Activated T-helper 1 cell treated with anti-CD3 and anti-CD28 coated beads, Interleukin-2, amount 50 U/mL, for 16 hours (primary cell): ENCODE results near the gene DCC.

Source experiments
- DNase-seq, 2 donors: peaks; one replicate each; pipeline ENCODE4 v3.0.0-alpha.2; 2020; ENCODE audit warnings: low read depth in 1 of 2, low spot score in 1 of 2

Gene DCC

DNA sequence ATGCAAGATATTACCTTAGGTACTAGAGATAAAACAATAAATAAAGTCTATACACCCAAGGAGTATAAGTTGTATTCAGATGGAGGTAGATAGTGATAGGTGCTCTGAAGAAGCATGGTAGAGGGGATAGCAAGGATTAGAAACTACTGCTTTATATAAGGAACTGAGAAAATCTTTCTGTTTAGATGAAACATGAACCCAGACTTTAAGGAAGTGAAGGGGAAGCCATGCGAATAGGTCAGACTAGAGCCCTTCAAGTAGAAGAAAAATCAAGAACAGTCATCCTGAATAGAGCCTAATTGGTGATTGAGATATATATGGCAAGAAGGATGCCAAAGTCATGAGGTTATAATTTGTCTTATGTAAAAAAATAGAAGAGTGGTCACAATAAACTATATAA lies 984.4 kb downstream of the DCC start:
- no peak for DNase-seq

DNA sequence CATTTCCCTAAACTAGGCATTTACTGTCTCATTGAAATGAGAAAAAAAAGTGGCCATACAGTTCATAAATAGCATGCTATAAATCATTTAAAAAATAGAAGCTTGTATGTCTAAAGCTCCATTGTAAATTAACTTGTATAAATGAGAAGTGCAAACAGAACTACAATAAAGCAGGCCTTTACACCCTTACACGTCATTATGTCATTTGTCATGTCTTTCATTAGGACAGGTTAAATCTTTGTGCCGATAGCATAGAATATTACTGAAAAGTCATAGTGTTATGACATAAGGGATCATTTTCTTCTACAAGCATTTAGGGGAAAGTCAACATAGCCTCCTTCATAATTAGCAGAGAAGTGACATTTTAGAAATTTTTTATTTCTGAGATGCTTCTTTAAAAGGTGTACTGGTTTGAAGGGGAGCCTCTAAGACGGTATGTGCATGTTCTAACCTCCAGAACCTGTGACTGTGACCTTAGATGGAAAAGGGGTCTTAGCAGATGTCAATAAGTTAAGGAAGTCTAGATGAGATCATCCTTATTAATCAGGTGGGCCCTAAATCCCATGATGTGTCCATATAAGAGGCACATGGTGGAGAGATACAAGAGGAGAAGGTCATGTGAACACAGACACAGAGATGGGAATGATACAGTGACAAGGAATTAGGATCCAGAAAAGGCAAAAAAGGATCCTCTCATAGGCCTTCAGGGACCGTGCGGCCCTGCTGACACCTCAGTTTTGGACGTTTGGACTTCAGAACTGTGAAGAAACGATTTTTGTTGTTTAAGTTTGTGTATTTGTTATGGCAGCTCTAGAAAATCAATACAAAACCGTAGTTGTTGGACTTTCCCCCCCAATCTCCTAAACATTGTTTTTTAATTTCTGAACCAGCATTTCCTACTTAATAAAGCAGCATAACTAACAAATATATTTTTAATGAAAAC lies 1020.8 kb downstream of the DCC start:
- no peak for DNase-seq

DNA sequence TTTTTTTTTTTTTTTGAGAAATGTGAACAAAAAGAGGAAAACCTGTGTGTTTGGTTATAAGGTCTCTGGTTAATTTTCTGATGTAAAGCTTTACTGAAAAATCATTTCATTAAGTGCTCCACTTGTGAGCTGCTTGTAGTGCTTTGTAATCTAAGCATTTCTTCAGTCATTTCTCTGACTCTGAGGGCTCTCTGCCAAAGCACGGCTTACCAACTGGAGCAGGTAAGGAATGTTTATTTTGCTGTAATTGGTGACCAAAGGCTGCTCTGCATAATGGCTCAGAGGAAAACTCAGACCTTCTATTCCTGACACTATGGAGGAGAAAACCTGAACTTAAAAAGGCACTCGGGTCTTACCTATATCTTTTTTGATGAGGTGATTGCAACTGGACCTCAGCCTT lies 1035.6 kb downstream of the DCC start:
- no peak for DNase-seq

DNA sequence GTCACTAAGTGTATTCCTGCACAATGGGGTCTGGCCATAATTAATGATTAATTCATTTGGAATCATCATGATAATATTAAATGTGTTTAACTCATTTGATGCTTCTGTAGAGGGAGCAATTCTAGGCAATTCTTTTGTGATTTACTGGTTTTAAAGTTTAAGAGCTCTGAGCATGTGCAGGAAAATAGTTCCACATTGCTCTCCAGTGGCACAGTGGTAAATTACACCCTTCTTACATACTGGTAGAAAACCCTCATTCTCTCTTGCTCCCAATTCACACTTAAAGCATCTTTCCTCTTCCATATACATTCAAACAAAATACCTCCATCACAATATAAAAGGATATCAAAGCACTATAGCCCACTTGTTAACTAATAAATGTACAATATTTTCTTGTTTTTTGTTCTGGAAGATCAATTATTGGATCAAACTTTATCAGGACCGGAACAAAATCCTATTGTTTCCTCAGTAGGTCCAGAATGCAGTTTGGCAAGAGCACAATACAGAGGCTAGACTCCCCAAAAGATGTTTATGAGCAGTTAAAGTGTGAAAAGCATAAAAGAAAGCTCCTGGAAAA lies 1040.2 kb downstream of the DCC start:
- DNase-seq: no peak

DNA sequence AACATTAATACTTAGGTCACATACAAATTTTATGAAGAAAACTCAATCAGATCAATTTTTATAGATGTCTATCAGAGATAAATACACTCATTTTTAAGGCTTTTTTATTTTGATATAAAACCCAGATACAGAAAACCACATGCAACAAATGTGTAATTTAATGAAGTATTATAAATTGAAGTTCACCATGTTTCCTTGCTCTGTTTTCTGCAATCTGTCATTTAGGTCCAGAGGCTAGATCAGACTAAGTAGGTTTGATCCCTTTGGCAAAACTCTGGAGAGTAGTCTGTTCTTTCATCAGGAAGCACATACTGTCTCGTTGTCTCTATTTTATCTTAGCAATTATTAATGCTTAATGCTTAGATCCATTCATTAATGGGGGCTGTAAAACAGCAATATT lies 1042.9 kb downstream of the DCC start:
- DNase-seq: no peak

DNA sequence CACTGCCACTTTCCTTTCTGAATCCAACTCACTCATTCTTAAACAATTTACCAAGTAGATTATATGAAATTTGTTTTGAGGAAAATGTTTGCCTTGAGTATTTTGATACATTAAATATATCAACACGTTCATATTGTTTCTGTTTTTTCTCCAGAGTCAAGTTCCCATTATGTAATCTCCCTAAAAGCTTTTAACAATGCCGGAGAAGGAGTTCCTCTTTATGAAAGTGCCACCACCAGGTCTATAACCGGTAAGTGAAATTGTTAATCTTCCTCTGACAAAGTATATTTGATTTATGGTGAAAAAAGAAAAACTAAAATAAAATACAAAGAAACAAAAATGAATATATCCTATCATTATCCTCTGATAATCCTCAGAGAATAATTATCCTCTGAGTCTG lies 1045.9 kb downstream of the DCC start:
- no peak for DNase-seq

DNA sequence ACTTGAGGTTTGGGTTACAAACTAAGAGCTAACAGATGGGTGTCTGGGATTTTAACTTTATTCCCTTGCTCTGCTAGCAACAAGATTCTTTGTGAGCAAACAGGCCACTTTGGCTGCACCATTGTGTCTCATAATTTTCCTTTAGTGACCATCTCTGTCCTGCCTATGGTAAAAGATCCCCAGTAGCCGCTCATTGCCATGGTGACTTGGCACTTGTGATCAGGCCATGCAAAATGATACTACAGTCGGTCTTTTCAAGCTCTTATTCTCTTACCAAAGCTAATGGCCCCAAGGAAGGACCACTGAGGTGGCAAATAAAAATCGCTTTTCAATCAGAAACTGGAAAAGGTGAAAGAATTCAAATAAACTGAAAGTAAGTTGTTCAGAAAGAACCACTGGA lies 1047.6 kb downstream of the DCC start:
- DNase-seq: no peak

DNA sequence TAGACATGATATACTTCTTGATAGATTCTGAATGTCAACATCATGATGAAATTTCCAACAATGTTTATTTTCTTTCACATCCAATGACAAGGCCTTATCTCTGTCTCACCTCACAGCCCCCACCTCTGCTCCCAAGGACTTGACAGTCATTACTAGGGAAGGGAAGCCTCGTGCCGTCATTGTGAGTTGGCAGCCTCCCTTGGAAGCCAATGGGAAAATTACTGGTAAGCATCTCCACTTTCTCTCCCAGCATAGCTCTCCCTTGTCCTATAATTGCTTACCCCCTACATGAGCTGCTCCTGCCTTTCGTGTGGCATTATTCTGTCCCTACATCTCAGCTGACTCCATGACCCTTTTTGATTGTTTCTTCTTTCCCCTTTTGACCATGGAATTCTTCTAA lies 1062.7 kb downstream of the DCC start:
- no peak for DNase-seq

DNA sequence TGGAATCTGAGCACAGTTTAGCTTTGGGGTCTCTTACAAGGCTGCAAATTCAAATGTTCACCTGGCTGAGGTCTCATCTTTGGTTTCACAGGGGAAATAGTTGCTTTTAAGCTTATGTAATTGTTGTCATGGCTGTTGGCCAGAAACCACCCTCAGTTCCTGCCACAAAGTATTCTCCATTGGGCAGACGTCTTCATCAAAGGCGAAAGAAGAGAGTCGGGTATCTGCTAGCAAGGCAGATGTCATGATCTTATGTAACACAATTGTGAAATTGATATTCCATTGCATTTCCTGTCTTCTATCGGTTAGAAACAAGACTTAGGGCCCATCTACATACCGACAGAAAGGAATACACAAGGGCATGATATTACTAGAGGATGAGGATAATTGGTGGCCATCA lies 1068.3 kb downstream of the DCC start:
- no peak for DNase-seq

DNA sequence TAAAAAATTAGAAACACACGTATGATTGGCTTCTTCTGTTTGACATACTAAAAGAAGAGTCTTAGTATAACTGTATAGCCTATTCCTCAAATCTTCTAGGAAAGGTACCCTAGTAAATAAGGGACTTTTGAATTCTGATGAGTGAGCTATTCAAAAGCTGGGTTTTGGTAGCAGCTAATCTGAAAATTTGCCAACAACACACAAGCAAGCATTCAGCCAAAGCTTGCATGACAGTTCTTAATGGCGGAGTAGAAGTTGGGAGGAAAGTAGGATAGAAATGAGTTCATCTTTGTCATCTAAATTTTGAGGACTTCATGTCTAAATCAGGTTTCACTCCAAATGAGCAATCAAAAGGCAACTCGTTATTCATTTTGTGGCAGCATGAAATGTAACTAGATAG lies 1071.5 kb downstream of the DCC start:
- no peak for DNase-seq

DNA sequence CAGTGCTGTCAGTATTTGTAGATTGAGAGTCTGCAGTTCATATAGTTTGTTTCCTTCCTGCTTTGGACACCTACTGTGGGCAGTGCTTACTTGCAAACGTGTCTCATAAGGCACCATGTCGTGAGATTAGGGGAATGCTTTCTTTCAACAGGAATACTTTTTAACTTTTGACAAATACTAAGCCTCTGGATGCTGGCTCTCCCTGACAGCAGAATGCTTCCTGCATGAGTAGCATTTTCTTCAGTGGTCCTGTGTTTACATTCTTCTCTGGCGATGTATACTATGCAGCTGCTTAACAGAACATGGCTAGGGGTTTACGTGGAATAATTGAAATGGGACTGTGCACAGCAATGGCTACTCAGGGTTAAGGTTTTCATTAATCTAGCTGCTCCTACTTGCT lies 1077.0 kb downstream of the DCC start:
- no peak for DNase-seq

DNA sequence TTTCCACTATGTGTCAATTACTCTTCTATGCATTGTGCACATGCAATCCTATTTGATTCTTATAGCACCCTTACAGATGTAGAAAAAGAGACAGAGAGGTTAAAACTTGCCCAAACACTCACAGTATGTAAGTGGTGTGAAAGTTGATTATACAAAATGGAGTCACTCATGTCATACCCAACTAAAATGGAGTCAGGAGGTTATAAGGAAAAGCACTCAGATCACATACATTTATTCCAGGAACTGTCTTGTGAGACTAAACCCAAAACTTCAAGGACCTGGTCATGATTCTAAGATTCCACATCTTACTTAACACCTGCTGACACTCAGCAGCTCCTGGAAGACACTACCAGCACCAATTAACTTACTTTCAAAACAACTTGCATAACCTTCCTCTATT lies 1081.9 kb downstream of the DCC start:
- DNase-seq: no peak

DNA sequence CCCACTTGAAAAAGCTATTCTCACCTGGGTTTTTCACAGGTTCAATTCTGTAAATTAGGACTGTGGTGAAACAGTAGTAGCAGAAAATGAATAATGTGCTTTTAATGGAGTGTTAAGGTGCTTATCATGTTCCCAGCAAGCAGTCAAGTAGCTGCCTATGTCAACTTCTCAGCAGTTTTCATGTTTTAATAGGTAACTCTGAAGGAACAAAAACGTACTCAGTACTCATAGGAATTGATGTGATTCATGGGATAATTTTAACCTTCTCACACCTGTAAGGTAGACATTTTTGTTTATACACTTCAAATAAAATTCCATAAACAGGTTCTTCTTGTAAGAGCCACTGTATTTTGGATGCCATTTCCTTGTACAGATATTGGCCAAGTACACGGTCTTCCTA lies 1082.9 kb downstream of the DCC start:
- no peak for DNase-seq

DNA sequence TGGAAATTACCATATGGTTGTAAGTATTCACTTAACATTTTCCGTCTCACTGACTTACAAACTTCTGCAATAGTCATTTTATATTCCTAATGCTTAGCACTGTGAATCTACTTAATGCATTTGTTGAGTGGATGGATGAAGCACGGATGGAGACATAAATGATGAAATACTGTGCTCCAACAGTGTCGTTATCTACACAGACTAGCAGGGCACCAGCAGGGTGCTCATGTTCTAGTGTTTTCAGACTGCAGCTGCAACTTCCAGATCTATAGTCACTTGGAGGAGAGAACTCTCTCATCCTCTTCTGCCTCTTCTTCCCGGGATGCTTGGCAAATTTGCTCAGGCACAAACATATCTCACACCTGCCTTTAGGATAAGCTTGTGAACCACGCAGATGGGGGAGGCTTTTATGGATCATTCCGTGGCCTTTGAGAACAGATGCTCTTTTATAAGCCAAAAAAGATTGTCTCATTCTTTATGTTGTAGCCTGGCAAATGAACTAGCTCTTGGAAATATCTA lies 1086.7 kb downstream of the DCC start:
- no peak for DNase-seq

DNA sequence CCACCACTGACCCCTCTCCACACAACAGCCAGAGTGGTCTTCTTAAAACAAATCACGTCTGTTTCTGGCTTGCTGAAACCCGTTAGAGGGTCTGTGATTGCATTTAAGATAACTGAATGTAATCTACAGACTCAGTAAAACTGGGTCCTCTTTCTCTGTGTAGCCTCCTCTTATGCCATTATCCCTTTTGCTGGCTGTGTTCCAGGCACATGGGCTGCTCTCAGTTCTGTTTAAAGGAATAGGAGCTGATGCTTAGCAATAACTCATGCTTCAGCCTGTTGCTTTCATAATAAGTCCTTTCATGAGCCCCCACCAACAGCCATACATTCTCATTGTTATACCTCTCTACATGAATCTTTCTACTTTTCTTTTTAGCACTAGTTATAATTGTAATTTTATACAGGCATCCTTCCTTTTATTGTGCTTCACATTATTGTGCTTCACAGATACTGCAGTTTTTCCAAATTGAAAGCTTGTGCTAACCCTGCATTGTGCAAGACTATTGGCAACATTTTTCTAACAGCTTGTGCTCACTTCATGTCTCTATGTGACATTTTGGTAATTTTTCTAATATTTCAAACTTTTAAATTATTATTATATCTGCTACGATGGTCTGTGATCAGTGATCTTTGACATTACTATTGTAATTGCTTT lies 1101.9 kb downstream of the DCC start:
- no peak for DNase-seq

DNA sequence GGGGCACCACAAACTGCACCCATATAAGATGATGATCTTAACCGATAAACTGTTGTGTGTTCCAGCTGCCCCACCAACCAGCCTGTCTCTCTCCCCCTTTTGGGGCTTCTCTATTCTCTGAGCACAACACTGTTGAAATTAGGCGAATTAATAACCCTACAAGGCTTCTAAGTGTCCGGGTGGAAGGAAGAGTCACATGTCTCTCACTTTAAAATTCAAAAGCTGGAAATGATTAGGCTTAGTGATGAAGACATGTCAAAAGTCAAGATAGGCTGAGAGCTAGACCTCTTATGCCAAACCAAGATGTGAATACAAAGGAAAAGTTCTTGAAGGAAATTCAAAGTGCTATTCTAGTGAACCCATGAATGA lies 1102.4 kb downstream of the DCC start:
- no peak for DNase-seq

DNA sequence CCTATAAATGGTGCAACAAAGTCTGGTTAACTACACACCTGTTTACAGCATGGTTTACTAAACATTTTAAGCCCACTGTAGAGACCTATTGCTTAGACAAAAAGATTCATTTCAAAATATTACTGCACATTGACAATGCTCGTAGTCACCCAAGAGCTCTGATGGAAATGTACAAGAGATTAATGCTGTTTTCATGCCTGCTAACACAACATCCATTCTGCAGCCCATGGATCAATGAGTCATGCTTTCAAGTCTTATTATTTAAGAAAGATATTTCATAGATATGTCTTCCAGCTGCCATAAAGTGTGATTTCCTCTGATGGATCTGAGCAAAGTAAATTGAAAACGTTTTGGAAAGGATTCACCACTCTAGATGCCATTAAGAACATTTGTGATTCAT lies 1103.3 kb downstream of the DCC start:
- DNase-seq: no peak

DNA sequence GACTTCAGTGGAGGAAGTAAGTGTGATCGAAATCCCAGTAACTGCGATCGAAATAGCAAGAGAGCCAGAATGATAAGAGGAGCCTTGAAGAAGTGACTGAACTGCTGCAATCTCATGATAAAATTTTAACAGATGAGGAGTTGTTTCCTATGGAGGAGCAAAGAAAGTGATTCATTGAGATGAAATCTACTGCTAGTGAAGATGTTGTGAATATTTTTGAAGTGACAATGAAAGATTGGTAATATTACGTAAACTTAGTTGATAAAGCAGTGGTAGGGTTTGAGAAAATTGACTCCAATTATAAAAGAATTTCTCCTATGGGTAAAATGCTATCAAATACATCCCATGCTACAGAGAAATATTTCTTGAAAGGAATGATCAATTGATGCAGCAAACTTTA lies 1103.8 kb downstream of the DCC start:
- no peak for DNase-seq

DNA sequence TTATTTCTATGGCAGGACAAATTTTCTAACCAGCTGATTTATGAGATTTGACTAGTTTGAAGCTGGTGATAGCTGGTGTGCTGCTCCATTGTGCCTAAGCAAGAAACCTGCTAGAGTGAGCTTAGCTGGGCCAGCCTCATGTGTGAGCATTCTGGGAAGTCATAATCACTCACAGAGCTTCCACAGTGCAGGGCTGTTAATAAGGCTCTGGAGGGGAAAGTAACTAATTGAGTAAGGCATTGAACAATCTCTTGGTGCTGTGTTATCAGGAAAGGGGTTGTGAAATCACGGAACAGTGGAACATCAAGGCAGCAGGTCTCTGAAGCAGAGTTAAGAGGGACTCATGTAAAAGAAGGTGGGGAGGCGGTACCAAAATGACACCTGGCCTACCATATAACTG lies 1111.9 kb downstream of the DCC start:
- no peak for DNase-seq

DNA sequence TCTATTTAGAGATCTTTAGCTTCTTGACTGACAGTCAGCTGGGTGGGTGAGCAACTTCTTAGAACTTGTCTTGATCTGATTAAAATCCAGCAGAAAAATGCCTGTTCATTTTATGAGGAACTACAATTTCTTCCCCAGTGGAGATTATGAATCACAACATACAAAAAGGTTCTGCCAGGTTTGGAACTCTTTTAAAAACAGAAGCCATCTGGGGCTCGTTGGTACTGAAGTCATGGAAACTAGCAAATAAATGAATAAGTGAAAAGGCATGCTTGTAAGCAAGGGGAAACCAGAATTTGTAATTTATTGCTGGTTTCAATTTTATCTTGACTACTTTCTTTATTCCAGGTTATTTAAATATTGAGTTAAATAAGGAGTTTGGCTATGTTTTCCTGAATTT lies 1117.1 kb downstream of the DCC start:
- no peak for DNase-seq

DNA sequence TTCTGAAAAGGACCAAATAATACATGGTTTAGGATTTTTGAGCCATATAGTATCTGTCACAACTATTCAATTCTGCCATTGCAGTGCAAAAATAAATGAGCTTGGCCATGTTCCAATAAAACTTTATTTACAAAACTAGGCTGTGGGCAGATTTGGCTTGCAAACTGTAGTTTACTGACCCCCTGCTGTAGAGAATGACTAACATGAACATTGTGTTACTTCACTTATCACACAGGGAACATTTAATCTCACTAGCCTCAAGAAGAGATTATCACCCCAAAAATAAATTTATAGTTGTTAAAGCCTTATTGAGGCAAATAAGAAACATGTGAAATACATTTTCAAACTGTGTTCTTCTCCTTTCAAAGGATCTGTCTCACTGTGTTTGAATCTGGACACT lies 1118.3 kb downstream of the DCC start:
- no peak for DNase-seq

DNA sequence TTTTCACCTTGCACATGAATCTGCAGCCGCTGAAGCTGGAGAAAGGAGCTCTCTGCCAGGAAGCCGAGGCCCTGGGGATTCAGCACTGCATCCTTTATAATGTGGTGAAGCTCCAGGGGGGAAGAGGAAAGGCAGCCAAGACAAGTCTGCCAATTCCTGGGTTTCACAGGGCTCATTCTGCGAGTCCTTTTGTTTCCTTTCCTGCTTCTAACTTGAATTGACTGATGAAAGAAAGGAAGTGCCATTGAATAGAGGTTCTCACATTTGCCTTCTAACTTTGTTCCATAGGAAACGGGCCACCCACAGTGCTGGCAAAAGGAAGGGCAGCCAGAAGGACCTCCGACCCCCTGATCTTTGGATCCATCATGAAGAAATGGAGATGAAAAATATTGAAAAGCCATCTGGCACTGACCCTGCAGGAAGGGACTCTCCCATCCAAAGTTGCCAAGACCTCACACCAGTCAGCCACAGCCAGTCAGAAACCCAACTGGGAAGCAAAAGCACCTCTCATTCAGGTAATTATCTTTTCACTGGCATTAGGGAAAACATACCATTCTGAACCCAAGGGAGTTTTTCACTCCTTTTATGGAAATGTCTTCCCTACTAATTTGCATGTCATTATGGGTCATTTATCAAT lies 1119.1 kb downstream of the DCC start:
- no peak for DNase-seq
